ENCODE measurements around the gene CLPSL1. TPM values are rescaled to one million over a fixed set of nuclear protein-coding genes. Genes with fewer than 3 reads are reported as not detected.

The CLPSL1 gene
- total RNA-seq, 1 donor = not detected

DNA sequence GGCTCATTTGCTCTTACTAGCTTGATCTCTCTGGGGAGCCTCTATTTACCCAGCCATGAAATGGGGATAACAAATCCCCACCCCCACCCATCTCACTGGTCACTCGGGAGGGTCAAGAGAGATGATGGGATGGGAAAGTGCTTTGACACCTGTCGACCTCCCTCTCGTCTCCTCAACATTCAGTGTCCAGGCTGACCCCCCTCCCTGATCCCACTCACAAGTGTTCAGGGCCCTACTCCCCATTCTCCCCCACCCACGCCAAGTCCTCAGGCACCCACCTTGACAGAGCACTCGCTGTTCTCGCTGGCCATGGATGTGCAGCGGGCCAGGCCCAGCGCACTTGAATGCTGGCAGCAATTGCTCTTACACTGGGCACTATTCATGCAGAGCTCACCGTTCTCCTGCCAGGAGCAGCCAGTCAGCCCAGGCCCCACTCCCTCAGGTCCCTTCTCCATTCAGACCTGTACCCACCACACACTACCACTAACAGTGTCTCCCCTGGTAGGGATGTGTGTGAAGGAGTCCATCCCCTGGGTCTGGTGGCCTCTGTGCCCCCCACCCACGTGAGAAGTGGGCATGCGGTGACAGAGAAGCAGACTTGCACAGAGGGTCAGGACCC lies 14.7 kb downstream of the CLPSL1 start:
- DNase-seq (ENCODE audit: low read depth) = no peak
- no peak overlapping the region for H3K4me3 ChIP-seq (ENCODE audit: low read depth, low read length)
- TF ChIP-seq, protein P1, sequence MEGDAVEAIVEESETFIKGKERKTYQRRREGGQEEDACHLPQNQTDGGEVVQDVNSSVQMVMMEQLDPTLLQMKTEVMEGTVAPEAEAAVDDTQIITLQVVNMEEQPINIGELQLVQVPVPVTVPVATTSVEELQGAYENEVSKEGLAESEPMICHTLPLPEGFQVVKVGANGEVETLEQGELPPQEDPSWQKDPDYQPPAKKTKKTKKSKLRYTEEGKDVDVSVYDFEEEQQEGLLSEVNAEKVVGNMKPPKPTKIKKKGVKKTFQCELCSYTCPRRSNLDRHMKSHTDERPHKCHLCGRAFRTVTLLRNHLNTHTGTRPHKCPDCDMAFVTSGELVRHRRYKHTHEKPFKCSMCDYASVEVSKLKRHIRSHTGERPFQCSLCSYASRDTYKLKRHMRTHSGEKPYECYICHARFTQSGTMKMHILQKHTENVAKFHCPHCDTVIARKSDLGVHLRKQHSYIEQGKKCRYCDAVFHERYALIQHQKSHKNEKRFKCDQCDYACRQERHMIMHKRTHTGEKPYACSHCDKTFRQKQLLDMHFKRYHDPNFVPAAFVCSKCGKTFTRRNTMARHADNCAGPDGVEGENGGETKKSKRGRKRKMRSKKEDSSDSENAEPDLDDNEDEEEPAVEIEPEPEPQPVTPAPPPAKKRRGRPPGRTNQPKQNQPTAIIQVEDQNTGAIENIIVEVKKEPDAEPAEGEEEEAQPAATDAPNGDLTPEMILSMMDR (IDR thresholded peaks at IDR 0.05; ENCODE audit: insufficient read depth, low read depth, low read length) = no peak

DNA sequence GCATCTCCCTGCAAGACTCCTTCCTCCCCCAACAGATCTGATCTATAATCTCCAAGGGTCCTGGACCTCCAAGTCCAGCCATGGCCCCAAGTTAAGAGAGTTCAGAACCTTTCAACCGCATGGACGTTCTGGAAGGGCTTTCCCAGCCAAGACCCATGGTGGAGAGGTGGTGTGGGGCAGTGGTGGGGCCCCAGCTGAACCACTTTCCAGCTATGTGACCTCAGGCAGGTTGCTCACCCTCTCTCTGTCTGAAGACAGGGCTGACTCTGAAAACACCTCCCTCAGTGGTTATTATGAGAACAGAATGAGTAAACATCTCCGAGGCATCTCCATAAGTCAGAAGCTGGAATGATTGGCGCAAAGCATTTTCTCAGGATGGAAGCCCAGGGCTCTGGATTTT lies 15.4 kb downstream of the CLPSL1 start:
- no peak for DNase-seq (ENCODE audit: low read depth)
- H3K4me3 ChIP-seq (ENCODE audit: low read depth, low read length) = no peak overlapping the region
- TF ChIP-seq, protein P1 (IDR thresholded peaks at IDR 0.05; ENCODE audit: insufficient read depth, low read depth, low read length) = no peak

DNA sequence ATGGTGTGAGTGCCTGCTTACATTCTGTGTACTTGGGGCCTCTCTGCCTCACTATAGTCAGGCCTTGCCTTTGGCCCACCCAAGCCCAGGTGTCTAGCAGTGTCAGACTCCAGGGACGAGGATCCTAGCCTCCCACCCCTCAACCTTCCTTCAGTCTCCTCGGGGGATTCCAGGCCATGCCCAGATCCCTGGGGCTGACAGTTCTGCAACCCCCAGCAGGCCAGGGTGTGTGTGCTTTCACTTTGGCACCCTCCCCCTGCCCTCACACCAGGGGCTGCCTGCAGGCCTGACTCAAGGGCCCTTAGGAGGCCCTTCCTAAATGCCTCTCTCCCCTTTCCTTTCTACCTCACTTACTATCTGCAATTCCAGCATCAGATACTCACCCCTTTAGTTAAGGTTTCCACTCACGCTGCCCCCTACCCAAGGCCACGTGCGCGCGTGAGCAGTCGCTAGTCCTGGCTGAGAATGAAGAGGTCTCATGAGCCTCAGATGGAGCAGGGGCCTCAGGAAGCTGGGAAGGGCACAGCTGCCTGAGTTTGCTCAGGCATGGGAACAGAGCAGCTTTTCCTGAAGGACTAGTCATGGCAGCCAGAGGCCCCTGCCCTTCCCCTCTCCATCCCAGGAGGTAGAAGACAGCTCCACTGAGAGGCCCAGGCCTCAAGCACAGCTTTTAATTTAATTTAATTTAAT lies 17.2 kb downstream of the CLPSL1 start:
- TF ChIP-seq, protein P1 (IDR thresholded peaks at IDR 0.05; ENCODE audit: insufficient read depth, low read depth, low read length) = no peak
- no peak overlapping the region for H3K4me3 ChIP-seq (ENCODE audit: low read depth, low read length)
- no peak for DNase-seq (ENCODE audit: low read depth)

DNA sequence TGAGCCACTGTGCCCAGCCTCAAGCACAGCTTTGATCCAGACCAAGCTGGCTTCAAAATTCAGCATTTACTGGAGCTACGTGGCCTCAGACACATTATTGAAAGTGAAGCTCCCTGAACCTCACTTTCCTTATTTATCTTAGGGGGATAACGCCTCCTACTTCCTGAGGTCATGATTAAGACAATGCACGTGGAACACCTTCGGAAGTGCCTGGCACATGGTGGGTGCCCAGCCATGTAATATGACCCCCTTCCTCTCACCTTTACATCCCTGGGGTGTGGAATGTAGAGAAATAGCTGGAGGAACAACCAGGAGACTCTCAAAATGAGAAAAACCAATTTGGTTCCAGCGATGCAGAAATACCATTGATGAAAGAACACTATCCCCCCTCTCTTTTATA lies 17.9 kb downstream of the CLPSL1 start:
- DNase-seq (ENCODE audit: low read depth) = no peak
- H3K4me3 ChIP-seq (ENCODE audit: low read depth, low read length) = no peak overlapping the region
- TF ChIP-seq, protein P1 (IDR thresholded peaks at IDR 0.05; ENCODE audit: insufficient read depth, low read depth, low read length) = no peak

DNA sequence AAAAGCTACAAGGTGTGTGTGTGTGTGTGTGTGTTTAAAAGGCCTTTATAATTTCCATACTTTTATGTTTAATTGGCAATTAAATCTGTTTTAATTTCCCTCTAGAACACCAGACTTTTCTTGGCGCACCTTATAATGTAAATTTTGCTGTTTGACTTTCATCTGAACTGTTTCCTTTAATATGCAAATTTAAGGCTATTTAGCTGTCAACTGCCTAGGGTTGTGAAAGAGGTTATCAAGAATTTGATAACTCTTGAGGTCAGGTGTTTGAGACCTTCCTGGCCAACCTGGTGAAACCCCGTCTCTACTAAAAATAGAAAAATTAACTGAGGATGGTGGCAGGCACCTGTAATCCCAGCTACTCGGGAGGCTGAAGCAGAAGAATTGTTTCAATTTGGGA lies 20.3 kb downstream of the CLPSL1 start:
- H3K4me3 ChIP-seq (ENCODE audit: low read depth, low read length) = no peak overlapping the region
- no peak for DNase-seq (ENCODE audit: low read depth)
- TF ChIP-seq, protein P1 (IDR thresholded peaks at IDR 0.05; ENCODE audit: insufficient read depth, low read depth, low read length) = no peak

DNA sequence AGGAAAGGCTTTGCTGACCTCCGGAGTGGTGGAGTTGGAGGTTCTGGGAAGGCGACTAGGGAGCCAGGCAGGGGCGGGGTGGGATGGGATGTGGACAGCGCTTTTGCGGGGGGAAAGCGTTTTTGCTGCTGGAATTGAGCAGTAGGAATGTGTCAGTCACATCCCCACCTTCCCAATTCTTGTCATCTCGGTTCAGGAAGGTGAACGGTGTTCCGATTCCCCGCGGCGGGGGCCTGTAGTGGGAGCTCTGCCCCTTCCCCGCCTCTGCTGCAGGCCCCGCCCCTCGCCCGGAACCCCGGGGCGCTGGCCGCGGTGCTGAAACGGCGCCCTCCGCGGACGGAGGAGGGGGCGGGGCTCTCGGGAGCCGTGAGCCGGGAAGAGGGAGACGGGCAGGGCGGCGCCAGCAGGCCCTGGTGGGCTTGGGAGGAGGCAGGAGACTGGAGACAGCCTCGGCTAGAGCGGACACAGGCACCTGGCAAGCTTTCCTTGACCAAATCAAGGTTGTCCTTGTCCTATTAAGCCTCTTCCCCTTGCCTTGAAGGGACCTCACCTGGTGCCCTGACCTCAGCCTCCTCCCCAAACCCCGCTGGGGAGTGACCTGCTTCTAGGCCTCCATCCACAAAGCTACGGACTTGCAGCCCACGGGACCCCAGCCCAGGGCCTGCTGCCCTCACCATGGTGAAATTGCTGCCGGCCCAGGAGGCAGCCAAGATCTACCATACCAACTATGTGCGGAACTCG lies 24.3 kb downstream of the CLPSL1 start, which contains the start of gene LHFPL5:
Gene LHFPL5 (plus strand): TSS at position 357 of the 741 bp plus-strand sequence. CDS start 319 bp downstream, at position 676.
- peak within 1 kb of the TSS; percentile 43 for H3K4me3 ChIP-seq (ENCODE audit: low read depth, low read length)
- DNase-seq (ENCODE audit: low read depth) = peak; percentile 28

More for the DNA sequence above, 24.3 kb downstream of the CLPSL1 start, which contains the start of gene LHFPL5:
- TF ChIP-seq, protein P1 (IDR thresholded peaks at IDR 0.05; ENCODE audit: insufficient read depth, low read depth, low read length) = peak; percentile 2
